H1 (cell line): ENCODE data around the gene BOK. TPM values are rescaled to one million over a fixed set of nuclear protein-coding genes. Genes with fewer than 3 reads are reported as not detected.
A peak's percentile ranks its signal among the peaks of the same experiment; 100 is the strongest.

ENCODE experiments used
- BCL11A ChIP-seq, 2 experiments: IDR thresholded peaks; one replicate each; pipeline ENCODE4 v1.6.1; 2011; ENCODE audit warnings: low read depth in 2 of 2, low read length in 2 of 2, mild to moderate bottlenecking in 2 of 2
- CEBPB ChIP-seq: IDR thresholded peaks from 2 replicates; pipeline ENCODE4 v1.6.1; 2012; ENCODE audit warnings: low read depth, low read length
- CREB1 ChIP-seq: IDR thresholded peaks from 2 replicates; pipeline ENCODE4 v1.6.1; 2012; ENCODE audit warnings: inconsistent platforms
- FOSL1 ChIP-seq: IDR thresholded peaks from 2 replicates; pipeline ENCODE4 v1.6.1; 2011; ENCODE audit warnings: mild to moderate bottlenecking, low read depth, low read length, moderate library complexity; ENCODE audit not compliant: insufficient read depth
- HDAC6 ChIP-seq: IDR thresholded peaks from one replicate; pipeline ENCODE4 v1.7.1; 2012; ENCODE audit warnings: low read depth, mild to moderate bottlenecking, inconsistent platforms, low read length, moderate library complexity
- KDM1A ChIP-seq: fragments of 200-600, 300-600 bp; sonication (generic); IDR thresholded peaks from 2 replicates; pipeline ENCODE4 v1.7.1; 2016; ENCODE audit warnings: mild to moderate bottlenecking, low read length, borderline replicate concordance
- KDM4A ChIP-seq: IDR thresholded peaks from one replicate; pipeline ENCODE4 v1.7.1; 2012; ENCODE audit warnings: low read depth, mild to moderate bottlenecking, moderate library complexity, low read length, inconsistent platforms; ENCODE audit not compliant: severe bottlenecking
- MAFK ChIP-seq: IDR thresholded peaks from 2 replicates; pipeline ENCODE4 v1.6.1; 2012; ENCODE audit warnings: low read depth, mild to moderate bottlenecking, improper control_type of control experiment, low read length
- NRF1 ChIP-seq: IDR thresholded peaks from 2 replicates; pipeline ENCODE4 v1.6.1; 2011; ENCODE audit warnings: mild to moderate bottlenecking, low read depth, low read length, improper control_type of control experiment
- POLR2A ChIP-seq, 2 experiments: IDR thresholded peaks; 1 replicate in 1 of 2; 2 replicates in 1 of 2; pipeline ENCODE4 v1.6.1; 2011; ENCODE audit warnings: low read depth in 2 of 2, low read length in 2 of 2, mild to moderate bottlenecking in 2 of 2; ENCODE audit errors: control extremely low read depth in 1 of 2
- RFX5 ChIP-seq: IDR thresholded peaks from 2 replicates; pipeline ENCODE4 v1.6.1; 2011; ENCODE audit warnings: low read depth, low read length, improper control_type of control experiment, borderline replicate concordance
- RNF2 ChIP-seq: fragments of 200-900, 300-1000 bp; sonication (generic); IDR thresholded peaks from 2 replicates; pipeline ENCODE4 v1.7.1; 2016; ENCODE audit warnings: borderline replicate concordance, low read depth, mild to moderate bottlenecking, antibody characterized with exemption, low read length; ENCODE audit not compliant: poor library complexity, severe bottlenecking; ENCODE audit errors: missing control alignments
- SIN3A ChIP-seq, 2 experiments: IDR thresholded peaks in 1 of 2; conservative IDR thresholded peaks in 1 of 2; 2 replicates each; pipeline ENCODE4 v1.6.1; 2011 to 2012; ENCODE audit warnings: low read length in 2 of 2, improper control_type of control experiment in 1 of 2, low read depth in 1 of 2, mild to moderate bottlenecking in 1 of 2
- TAF1 ChIP-seq: IDR thresholded peaks from 2 replicates; pipeline ENCODE4 v1.6.1; 2011; ENCODE audit warnings: mild to moderate bottlenecking, low read depth, low read length
- polyA plus RNA-seq, 7 experiments: library from polyadenylated mRNA; depleted of rRNA in 3 of 7; stranded (reverse) in 5 of 7; unstranded in 2 of 7; fragments of >200 nt in 5 of 7; fragments of 200-250 nt in 2 of 7; gene quantifications; 1 replicate in 5 of 7; 2 replicates in 1 of 7; 4 replicates in 1 of 7; pipeline versions ENCODE4 v1.2.1 to v1.2.3, GENCODE V29; 2011 to 2013; ENCODE audit warnings: missing spikeins in 2 of 7, mixed read lengths in 2 of 7
- total RNA-seq: library from RNA; stranded (reverse); fragmentation: NEBNext Ultra II Directional; extraction: Animal tissue kit (Norgen Biotek cat#: 25700); gene quantifications from 2 replicates; pipeline ENCODE4 v1.2.1, GENCODE V29; 2021
- TF ChIP-seq, protein P1 (sequence below): IDR thresholded peaks from 2 replicates; pipeline ENCODE4 v1.6.1; 2012; ENCODE audit warnings: inconsistent platforms

Gene BOK
- total and polyA plus RNA-seq, 2 of the 8 experiments (the other 6 are each of a cell fraction or from before 2014, with no cell fraction given): 33.7 to 37.6 TPM

DNA sequence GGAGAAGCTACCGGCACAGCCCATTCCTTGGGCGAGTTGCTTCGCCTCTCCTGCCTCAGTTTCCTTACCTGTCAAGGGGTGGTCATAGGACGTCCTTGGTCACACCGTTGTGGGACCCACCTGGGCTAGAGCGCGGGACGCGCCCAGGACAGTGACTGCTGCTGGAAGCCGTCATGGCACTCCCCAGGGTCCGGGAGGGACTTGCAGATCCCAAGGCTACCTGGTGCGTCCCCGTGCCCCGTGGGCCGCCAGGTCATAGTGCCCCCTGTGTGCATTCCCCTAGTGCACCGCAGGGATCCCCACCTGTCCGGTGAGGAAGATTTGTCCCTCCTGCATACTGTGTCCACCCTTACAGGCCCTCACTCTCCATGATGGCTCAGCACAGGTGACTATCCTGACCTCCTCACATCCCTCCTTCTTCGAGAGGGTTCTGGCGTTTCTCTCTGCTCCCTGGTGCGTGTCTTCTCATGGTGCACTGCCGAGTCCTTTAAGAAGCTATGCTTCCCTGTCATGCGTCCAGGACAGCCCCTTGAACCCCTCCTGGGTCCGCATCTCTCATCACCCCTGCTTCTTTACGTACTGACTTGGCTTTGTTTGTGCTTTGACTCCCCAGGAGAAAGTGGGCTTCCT is 49.3 kb upstream of the BOK start (continued):
- TF ChIP-seq, protein P1, sequence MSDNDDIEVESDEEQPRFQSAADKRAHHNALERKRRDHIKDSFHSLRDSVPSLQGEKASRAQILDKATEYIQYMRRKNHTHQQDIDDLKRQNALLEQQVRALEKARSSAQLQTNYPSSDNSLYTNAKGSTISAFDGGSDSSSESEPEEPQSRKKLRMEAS: no peak
- TF ChIP-seq MAFK (no peak), HDAC6 (no peak), CEBPB (no peak), KDM4A (peak; percentile 55), RNF2 (peak; percentile 25), RFX5 (no peak), TAF1 (no peak), KDM1A (no peak), FOSL1 (0 out of 2 replicates have a peak, but pooled peaks have one; percentile 29), CREB1 (no peak), SIN3A (conservative IDR thresholded peaks at IDR 0.05 in 1 of 2, IDR thresholded peaks at IDR 0.05 in 1 of 2; ENCODE audit: low read depth in 1 of 2, low read length in 2 of 2) (no peak), NRF1 (no peak), BCL11A (IDR thresholded peaks at IDR 0.05; ENCODE audit: low read depth in 2 of 2, low read length in 2 of 2) (no peak), POLR2A (IDR thresholded peaks at IDR 0.05; ENCODE audit: control extremely low read depth in 1 of 2, low read depth in 2 of 2, low read length in 2 of 2) (no peak)
